WERI-Rb-1 (cell line): ENCODE results near the gene TENM4.

Source experiments
- DNase-seq: peaks from one replicate; pipeline ENCODE4 v3.0.0-alpha.2; 2020
- H3K27ac ChIP-seq: fragments of 250-450 bp; sonication (Bioruptor Pico); 2 replicates; pipeline ENCODE4 v1.5.1; 2020; ENCODE audit warnings: mild to moderate bottlenecking, moderate library complexity
- H3K27me3 ChIP-seq: fragments of 250-450 bp; sonication (Bioruptor Pico); 2 replicates; pipeline ENCODE4 v1.5.1; 2021; ENCODE audit warnings: mild to moderate bottlenecking, low read depth, moderate library complexity; ENCODE audit not compliant: insufficient read depth, severe bottlenecking
- H3K36me3 ChIP-seq: fragments of 250-450 bp; sonication (Bioruptor Pico); 2 replicates; pipeline ENCODE4 v1.5.1; 2020; ENCODE audit warnings: mild to moderate bottlenecking, moderate library complexity
- H3K4me3 ChIP-seq: 2 replicates; pipeline ENCODE4 v1.5.1; 2011; ENCODE audit warnings: low read depth, mild to moderate bottlenecking, control low read depth, low read length
- H3K9me3 ChIP-seq: fragments of 250-450 bp; sonication (Bioruptor Pico); 2 replicates; pipeline ENCODE4 v1.5.1; 2021; ENCODE audit warnings: mild to moderate bottlenecking, moderate library complexity; ENCODE audit not compliant: severe bottlenecking
- TF ChIP-seq, protein P1 (sequence below): IDR thresholded peaks from 2 replicates; pipeline ENCODE4 v1.5.1; 2011; ENCODE audit warnings: low read depth, mild to moderate bottlenecking, control low read depth, inconsistent platforms, low read length

The TENM4 gene

GRCh38 chr11:78878631-78879030, 562.2 kb downstream of the TENM4 start:
- peaks cover 4% of the 10 kb centered on the region for H3K9me3 ChIP-seq
- TF ChIP-seq, protein P1, sequence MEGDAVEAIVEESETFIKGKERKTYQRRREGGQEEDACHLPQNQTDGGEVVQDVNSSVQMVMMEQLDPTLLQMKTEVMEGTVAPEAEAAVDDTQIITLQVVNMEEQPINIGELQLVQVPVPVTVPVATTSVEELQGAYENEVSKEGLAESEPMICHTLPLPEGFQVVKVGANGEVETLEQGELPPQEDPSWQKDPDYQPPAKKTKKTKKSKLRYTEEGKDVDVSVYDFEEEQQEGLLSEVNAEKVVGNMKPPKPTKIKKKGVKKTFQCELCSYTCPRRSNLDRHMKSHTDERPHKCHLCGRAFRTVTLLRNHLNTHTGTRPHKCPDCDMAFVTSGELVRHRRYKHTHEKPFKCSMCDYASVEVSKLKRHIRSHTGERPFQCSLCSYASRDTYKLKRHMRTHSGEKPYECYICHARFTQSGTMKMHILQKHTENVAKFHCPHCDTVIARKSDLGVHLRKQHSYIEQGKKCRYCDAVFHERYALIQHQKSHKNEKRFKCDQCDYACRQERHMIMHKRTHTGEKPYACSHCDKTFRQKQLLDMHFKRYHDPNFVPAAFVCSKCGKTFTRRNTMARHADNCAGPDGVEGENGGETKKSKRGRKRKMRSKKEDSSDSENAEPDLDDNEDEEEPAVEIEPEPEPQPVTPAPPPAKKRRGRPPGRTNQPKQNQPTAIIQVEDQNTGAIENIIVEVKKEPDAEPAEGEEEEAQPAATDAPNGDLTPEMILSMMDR = no peak
- no peaks in the 10 kb centered on the region for H3K36me3 ChIP-seq
- H3K27ac ChIP-seq = no peak overlapping the region
- no peak for DNase-seq
- H3K27me3 ChIP-seq = no peaks in the 10 kb centered on the region
- no peak overlapping the region for H3K4me3 ChIP-seq

DNA sequence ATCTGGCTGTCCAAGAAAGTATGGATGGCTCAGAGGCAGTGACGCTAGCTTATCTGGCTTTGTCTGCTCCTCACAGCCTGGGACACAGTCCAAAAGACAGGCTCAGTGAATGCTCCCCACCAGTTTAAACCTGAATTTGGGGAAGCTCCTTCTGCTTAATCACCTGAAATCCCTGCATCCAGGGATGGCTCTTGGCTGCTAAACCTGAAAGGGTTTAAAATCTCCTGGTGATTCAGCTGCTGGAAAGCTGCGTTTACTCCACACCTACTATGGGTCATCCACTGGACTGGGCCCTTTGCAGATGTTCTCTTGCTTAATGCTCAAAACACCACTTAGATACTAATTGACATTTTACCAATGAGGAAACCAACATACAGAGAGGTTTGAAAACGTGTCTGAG, 564.2 kb downstream of the TENM4 start:
- Histone ChIP-seq H3K36me3 (no peaks in the 10 kb centered on the region), H3K27me3 (no peaks in the 10 kb centered on the region), H3K4me3 (no peak overlapping the region), H3K27ac (no peak overlapping the region), H3K9me3 (peaks cover 4% of the 10 kb centered on the region)
- no peak for DNase-seq
- TF ChIP-seq, protein P1 = no peak

DNA sequence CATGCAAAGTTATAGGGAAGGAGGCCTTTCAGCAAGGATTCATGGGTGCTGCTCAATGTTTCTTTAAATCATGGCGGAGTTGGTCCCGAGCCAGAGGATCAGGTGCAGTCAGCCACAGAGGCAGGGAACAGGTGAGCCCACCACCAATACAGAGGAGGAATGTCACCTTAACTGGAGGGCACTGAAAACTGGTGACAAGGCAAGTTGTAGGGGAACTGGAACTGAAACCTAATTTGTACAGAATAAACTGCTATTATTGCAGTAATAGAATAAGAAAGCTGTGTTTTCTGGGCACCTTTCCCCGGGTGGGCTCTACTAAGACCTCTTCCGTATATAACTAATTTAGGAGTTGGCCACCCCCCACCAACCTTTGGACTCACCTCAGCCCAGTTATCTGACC, 570.2 kb downstream of the TENM4 start:
- TF ChIP-seq, protein P1 = no peak
- H3K36me3 ChIP-seq = no peaks in the 10 kb centered on the region
- no peak overlapping the region for H3K4me3 ChIP-seq
- H3K27ac ChIP-seq = no peak overlapping the region
- no peaks in the 10 kb centered on the region for H3K27me3 ChIP-seq
- no peak for DNase-seq
- H3K9me3 ChIP-seq = no peaks in the 10 kb centered on the region

- H3K9me3 ChIP-seq = no peaks in the 10 kb centered on the region
- no peak for DNase-seq
- H3K27me3 ChIP-seq = no peaks in the 10 kb centered on the region
- no peak overlapping the region for H3K4me3 ChIP-seq
- H3K36me3 ChIP-seq = no peaks in the 10 kb centered on the region
- no peak overlapping the region for H3K27ac ChIP-seq
- TF ChIP-seq, protein P1 = no peak
Measured at GRCh38 chr11:78869293-78869692, 571.5 kb downstream of the TENM4 start.

DNA sequence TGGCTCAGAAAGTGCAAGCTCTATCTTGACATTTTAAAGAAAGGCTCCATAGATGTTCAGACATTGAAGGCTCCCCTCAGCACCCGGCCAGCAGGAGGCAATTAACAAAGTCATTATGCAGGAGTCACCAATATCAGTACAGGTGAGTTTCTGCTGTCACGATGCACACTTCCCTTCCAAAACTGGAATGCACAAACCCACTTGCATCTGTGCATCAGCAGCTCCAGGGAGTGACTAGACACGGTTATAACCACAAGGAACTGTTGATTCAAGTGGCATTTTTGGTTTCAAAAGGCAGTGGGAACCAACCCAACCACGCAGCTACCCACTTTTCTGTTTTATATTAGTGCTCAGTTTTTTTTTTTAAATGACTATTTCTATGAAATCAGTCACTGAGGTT, 572.3 kb downstream of the TENM4 start:
- TF ChIP-seq, protein P1 = no peak
- no peaks in the 10 kb centered on the region for H3K9me3 ChIP-seq
- H3K27me3 ChIP-seq = no peaks in the 10 kb centered on the region
- no peak for DNase-seq
- H3K36me3 ChIP-seq = no peaks in the 10 kb centered on the region
- H3K27ac ChIP-seq = no peak overlapping the region
- no peak overlapping the region for H3K4me3 ChIP-seq

- TF ChIP-seq, protein P1 = no peak
- no peak for DNase-seq
- Histone ChIP-seq H3K9me3 (no peaks in the 10 kb centered on the region), H3K4me3 (no peak overlapping the region), H3K27ac (no peak overlapping the region), H3K27me3 (no peaks in the 10 kb centered on the region), H3K36me3 (no peaks in the 10 kb centered on the region)
Measured at GRCh38 chr11:78860720-78861422, 580.0 kb downstream of the TENM4 start.
